OCI-LY1 (cell line): ENCODE measurements around the gene KIAA0232.
"Not testable (repeated sequence)": the region's sequence is repeated elsewhere in the genome, so short reads cannot be mapped to it uniquely, and the experiment has no call there.

Experiments
- H2AFZ ChIP-seq: fragments of 200-600 bp; sonication (generic), shearing (Covaris generic); 2 replicates; pipeline ENCODE4 v1.6.0; 2014; ENCODE audit warnings: antibody characterized with exemption, mild to moderate bottlenecking, low read length
- H3F3A ChIP-seq: fragments of 200-600 bp; sonication (generic), shearing (Covaris generic); 2 replicates; pipeline ENCODE4 v1.6.0; 2014; ENCODE audit warnings: mild to moderate bottlenecking, antibody characterized with exemption, low read length, moderate library complexity; ENCODE audit not compliant: insufficient read depth
- H3K27ac ChIP-seq: fragments of 200-600 bp; sonication (generic); 2 replicates; pipeline ENCODE4 v1.5.1; 2014; ENCODE audit warnings: low read length, mixed run types, mild to moderate bottlenecking, low read depth; ENCODE audit not compliant: poor library complexity, severe bottlenecking
- H3K27me3 ChIP-seq: fragments of 200-600 bp; sonication (generic); 2 replicates; pipeline ENCODE4 v1.6.0; 2014; ENCODE audit warnings: antibody characterized with exemption, mild to moderate bottlenecking, low read length, moderate library complexity; ENCODE audit not compliant: insufficient read depth
- H3K36me3 ChIP-seq: fragments of 200-600 bp; sonication (generic); 2 replicates; pipeline ENCODE4 v1.6.1; 2014; ENCODE audit warnings: mild to moderate bottlenecking, antibody characterized with exemption, low read length, moderate library complexity, mixed read lengths; ENCODE audit not compliant: insufficient read depth
- H3K4me1 ChIP-seq: fragments of 200-600 bp; sonication (generic); 2 replicates; pipeline ENCODE4 v1.5.1; 2014; ENCODE audit warnings: mild to moderate bottlenecking, low read length, moderate library complexity; ENCODE audit not compliant: insufficient read depth, severe bottlenecking
- H3K4me2 ChIP-seq: fragments of 200-600 bp; sonication (generic), shearing (Covaris generic); 2 replicates; pipeline ENCODE4 v1.6.1; 2014; ENCODE audit warnings: low read length
- H3K4me3 ChIP-seq: fragments of 200-600 bp; sonication (generic); 2 replicates; pipeline ENCODE4 v1.5.1; 2014; ENCODE audit warnings: low read length, low read depth, mild to moderate bottlenecking, mixed read lengths; ENCODE audit not compliant: poor library complexity, severe bottlenecking
- H3K79me2 ChIP-seq: fragments of 200-600 bp; shearing (Covaris generic); 2 replicates; pipeline ENCODE4 v1.6.1; 2016; ENCODE audit warnings: mixed run types, low read length, mixed read lengths; ENCODE audit not compliant: insufficient read depth
- H3K9ac ChIP-seq: fragments of 200-600 bp; sonication (generic), shearing (Covaris generic); 2 replicates; pipeline ENCODE4 v1.6.1; 2014; ENCODE audit warnings: mild to moderate bottlenecking, low read length, mixed read lengths
- H3K9me2 ChIP-seq: fragments of 200-600 bp; sonication (generic), shearing (Covaris generic); 2 replicates; pipeline ENCODE4 v1.6.1; 2014; ENCODE audit warnings: low read depth, mild to moderate bottlenecking, low read length, mixed read lengths
- H3K9me3 ChIP-seq: fragments of 200-600 bp; shearing (Covaris generic); 2 replicates; pipeline ENCODE4 v1.6.1; 2014; ENCODE audit warnings: low read length, mixed read lengths
- H4K20me1 ChIP-seq: fragments of 200-600 bp; sonication (generic), shearing (Covaris generic); 2 replicates; pipeline ENCODE4 v1.6.0; 2016; ENCODE audit warnings: mild to moderate bottlenecking, low read length; ENCODE audit not compliant: insufficient read depth
- CTCF ChIP-seq: fragments of 200-600 bp; sonication (generic), shearing (Covaris generic); IDR thresholded peaks from 2 replicates; pipeline ENCODE4 v1.5.1; 2017; ENCODE audit warnings: mild to moderate bottlenecking, antibody characterized with exemption, low read length, moderate library complexity, mixed read lengths
- EZH2 ChIP-seq: fragments of 200-600 bp; sonication (generic), shearing (Covaris generic); IDR thresholded peaks from 2 replicates; pipeline ENCODE4 v1.8.0; 2017; ENCODE audit warnings: borderline replicate concordance, mixed run types, mild to moderate bottlenecking, antibody characterized with exemption, low read length, moderate library complexity, mixed read lengths

The KIAA0232 gene

GRCh38 chr4:6901669-6902317, 119.3 kb downstream of the KIAA0232 start:
- Histone ChIP-seq H3K4me2 (no peak overlapping the region), H3K79me2 (no peaks in the 10 kb centered on the region), H3K36me3 (no peaks in the 10 kb centered on the region), H3K27me3 (no peaks in the 10 kb centered on the region), H2AFZ (no peak overlapping the region), H3K4me1 (no peaks in the 10 kb centered on the region), H3K9me2 (no peaks in the 10 kb centered on the region), H4K20me1 (no peaks in the 10 kb centered on the region), H3K4me3 (no peak overlapping the region), H3K27ac (no peak overlapping the region), H3K9me3 (no peaks in the 10 kb centered on the region), H3K9ac (no peak overlapping the region), H3F3A (no peaks in the 10 kb centered on the region)
- TF ChIP-seq CTCF (no peak), EZH2 (no peak)

GRCh38 chr4:6902318-6903042, 120.0 kb downstream of the KIAA0232 start:
- H3K27ac ChIP-seq = no peak overlapping the region
- H3K27me3 ChIP-seq = no peaks in the 10 kb centered on the region
- H3K4me3 ChIP-seq = no peak overlapping the region
- H3K9ac ChIP-seq = no peak overlapping the region
- H2AFZ ChIP-seq = no peak overlapping the region
- no peaks in the 10 kb centered on the region for H3K9me2 ChIP-seq
- H4K20me1 ChIP-seq = no peaks in the 10 kb centered on the region
- H3K79me2 ChIP-seq = no peaks in the 10 kb centered on the region
- no peaks in the 10 kb centered on the region for H3K4me1 ChIP-seq
- H3K4me2 ChIP-seq = no peak overlapping the region
- no peak for TF ChIP-seq EZH2
- TF ChIP-seq CTCF = no peak
- H3K36me3 ChIP-seq = no peaks in the 10 kb centered on the region
- H3F3A ChIP-seq = no peaks in the 10 kb centered on the region
- H3K9me3 ChIP-seq = no peaks in the 10 kb centered on the region

DNA sequence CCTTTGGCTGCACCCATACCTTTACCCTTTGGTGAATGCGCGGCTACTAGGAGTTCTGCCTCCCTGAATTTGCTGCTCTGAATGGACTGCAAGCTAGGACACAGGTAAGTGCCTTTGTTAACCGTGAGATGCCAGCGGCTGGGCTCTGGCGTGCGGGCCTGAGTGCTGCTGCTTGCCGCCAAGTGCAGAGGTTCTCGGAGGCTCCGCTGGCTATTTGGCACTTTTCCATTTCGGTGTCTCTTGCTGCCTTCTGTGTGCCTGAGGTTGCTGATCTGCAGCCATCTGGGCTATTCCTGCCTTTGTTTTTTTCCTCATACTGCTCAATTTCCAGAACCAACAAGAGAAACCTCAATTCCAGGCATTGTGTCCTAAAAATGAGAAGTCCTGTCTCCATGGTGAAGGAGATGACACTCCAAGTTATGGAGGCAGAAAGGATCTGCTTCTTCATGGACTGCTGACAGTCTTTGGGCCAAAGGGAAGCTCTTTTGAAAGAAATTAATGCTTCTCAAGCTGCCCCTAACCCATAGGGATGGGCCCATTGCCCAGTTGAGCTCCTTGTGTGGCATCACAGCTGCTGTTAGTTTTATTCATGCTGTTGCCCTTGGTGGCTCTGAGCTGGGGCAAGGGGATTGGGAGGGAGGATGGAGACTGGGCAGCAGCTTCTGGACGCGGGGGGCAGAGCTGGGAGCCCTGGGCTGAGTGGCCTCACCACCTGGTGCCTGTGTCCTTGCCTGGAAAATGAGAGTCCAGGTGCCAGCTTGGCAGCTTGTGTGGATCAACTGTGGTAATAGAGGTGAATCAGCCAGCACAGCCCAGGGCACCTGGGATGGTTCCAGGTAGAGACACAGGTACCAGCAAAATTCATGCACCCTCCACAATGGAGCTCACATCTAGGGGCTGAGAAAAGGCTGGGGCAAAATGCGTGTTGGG, 123.3 kb downstream of the KIAA0232 start:
- H2AFZ ChIP-seq = no peak overlapping the region
- TF ChIP-seq CTCF = no peak
- no peak for TF ChIP-seq EZH2
- no peak overlapping the region for H3K9ac ChIP-seq
- H3K27ac ChIP-seq = no peak overlapping the region
- peaks cover 14% of the 10 kb centered on the region for H3K4me1 ChIP-seq
- no peaks in the 10 kb centered on the region for H3K79me2 ChIP-seq
- no peaks in the 10 kb centered on the region for H3K9me2 ChIP-seq
- no peaks in the 10 kb centered on the region for H3F3A ChIP-seq
- H3K4me3 ChIP-seq = no peak overlapping the region
- H3K36me3 ChIP-seq = no peaks in the 10 kb centered on the region
- H3K4me2 ChIP-seq = no peak overlapping the region
- H3K9me3 ChIP-seq = no peaks in the 10 kb centered on the region
- no peaks in the 10 kb centered on the region for H3K27me3 ChIP-seq
- H4K20me1 ChIP-seq = no peaks in the 10 kb centered on the region

GRCh38 chr4:6906486-6906885, 124.0 kb downstream of the KIAA0232 start:
- H3F3A ChIP-seq, H3K79me2 ChIP-seq, H3K9me3 ChIP-seq, H3K9me2 ChIP-seq, H3K4me3 ChIP-seq, H3K4me2 ChIP-seq, H3K36me3 ChIP-seq, H3K27me3 ChIP-seq, H3K9ac ChIP-seq, H4K20me1 ChIP-seq, H2AFZ ChIP-seq, H3K27ac ChIP-seq: not testable (repeated sequence)
- peaks cover 21% of the 10 kb centered on the region for H3K4me1 ChIP-seq
